Ascending aorta (tissue), 2 donors: ENCODE measurements around the gene HCST. TPM values are rescaled to one million over a fixed set of nuclear protein-coding genes. Genes with fewer than 3 reads are reported as not detected.

ENCODE experiments used
- DNase-seq, 2 donors: peaks; one replicate each; pipeline ENCODE4 v3.0.0-alpha.2; 2019; ENCODE audit warnings: low spot score in 2 of 2
- H3K27ac ChIP-seq, 2 donors: fragments of 200-600 bp; sonication (generic); one replicate each; pipeline ENCODE4 v1.5.1; 2016 to 2017; ENCODE audit warnings: mild to moderate bottlenecking in 1 of 2
- H3K27me3 ChIP-seq: fragments of 200-600 bp; sonication (generic); one replicate; pipeline ENCODE4 v1.5.1; 2017
- H3K36me3 ChIP-seq, 2 donors: fragments of 200-600 bp; sonication (generic); one replicate each; pipeline ENCODE4 v1.5.1; 2016
- H3K4me1 ChIP-seq, 2 donors: fragments of 200-600 bp; sonication (generic); one replicate each; pipeline ENCODE4 v1.5.1; 2016 to 2017; ENCODE audit warnings: mild to moderate bottlenecking in 1 of 2
- H3K4me3 ChIP-seq, 2 donors: fragments of 200-600 bp; sonication (generic); one replicate each; pipeline ENCODE4 v1.5.1; 2016 to 2017; ENCODE audit warnings: mild to moderate bottlenecking in 1 of 2
- H3K9me3 ChIP-seq, 2 donors: fragments of 200-600 bp; sonication (generic); one replicate each; pipeline ENCODE4 v1.5.1; 2016
- intact Hi-C: fragments of 100-400 bp; cut with DNase I; formaldehyde crosslinking; loops from one replicate; pipeline ENCODE4 v1.15.1; 2023
- total RNA-seq: library from RNA; depleted of rRNA; stranded (reverse); fragments of >200 nt; gene quantifications from one replicate; pipeline ENCODE4 v1.1.0, GENCODE V29; 2016
- TF ChIP-seq, protein P1 (sequence below), 3 experiments: fragments of 200-600 bp in 2 of 3; fragments of 450-650 bp in 1 of 3; sonication (generic) in 2 of 3; IDR thresholded peaks; one replicate each; pipeline ENCODE4 v1.5.1; 2016 to 2019; ENCODE audit warnings: antibody characterized with exemption in 3 of 3, mild to moderate bottlenecking in 1 of 3, moderate library complexity in 1 of 3

The HCST gene
- total RNA-seq, 1 donor from 2014 or later, result not detected

DNA sequence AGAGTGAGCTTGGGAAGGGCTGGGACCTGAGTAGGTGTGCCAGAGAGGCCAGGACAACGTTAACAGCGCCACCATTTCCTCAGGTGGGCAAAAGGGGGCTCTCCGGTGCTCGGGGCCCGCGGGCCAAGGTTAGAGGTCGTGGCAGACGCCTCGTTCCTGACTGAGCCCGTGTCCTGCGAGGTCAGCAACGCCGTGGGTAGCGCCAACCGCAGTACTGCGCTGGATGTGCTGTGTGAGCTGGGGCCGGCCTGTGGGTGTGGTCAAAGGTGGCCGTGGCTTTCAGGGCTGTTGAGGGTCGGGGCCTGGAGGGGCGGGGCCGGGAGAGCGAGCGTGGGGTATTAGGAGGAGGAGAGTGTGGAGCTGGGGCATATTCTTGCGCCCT is 41.9 kb upstream of the HCST start:
- Histone ChIP-seq H3K36me3 (no peaks in the 10 kb centered on the region), H3K4me3 (no peak overlapping the region), H3K27me3 (peaks cover 5% of the 10 kb centered on the region), H3K9me3 (no peaks in the 10 kb centered on the region), H3K27ac (no peak overlapping the region), H3K4me1 (peaks cover 0 to 5% of the 10 kb centered on the region in 2 donors)
- intact Hi-C loops, result no loop called here
- no peak for DNase-seq
- TF ChIP-seq, protein P1, sequence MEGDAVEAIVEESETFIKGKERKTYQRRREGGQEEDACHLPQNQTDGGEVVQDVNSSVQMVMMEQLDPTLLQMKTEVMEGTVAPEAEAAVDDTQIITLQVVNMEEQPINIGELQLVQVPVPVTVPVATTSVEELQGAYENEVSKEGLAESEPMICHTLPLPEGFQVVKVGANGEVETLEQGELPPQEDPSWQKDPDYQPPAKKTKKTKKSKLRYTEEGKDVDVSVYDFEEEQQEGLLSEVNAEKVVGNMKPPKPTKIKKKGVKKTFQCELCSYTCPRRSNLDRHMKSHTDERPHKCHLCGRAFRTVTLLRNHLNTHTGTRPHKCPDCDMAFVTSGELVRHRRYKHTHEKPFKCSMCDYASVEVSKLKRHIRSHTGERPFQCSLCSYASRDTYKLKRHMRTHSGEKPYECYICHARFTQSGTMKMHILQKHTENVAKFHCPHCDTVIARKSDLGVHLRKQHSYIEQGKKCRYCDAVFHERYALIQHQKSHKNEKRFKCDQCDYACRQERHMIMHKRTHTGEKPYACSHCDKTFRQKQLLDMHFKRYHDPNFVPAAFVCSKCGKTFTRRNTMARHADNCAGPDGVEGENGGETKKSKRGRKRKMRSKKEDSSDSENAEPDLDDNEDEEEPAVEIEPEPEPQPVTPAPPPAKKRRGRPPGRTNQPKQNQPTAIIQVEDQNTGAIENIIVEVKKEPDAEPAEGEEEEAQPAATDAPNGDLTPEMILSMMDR (IDR thresholded peaks at IDR 0.05), result no peak

DNA sequence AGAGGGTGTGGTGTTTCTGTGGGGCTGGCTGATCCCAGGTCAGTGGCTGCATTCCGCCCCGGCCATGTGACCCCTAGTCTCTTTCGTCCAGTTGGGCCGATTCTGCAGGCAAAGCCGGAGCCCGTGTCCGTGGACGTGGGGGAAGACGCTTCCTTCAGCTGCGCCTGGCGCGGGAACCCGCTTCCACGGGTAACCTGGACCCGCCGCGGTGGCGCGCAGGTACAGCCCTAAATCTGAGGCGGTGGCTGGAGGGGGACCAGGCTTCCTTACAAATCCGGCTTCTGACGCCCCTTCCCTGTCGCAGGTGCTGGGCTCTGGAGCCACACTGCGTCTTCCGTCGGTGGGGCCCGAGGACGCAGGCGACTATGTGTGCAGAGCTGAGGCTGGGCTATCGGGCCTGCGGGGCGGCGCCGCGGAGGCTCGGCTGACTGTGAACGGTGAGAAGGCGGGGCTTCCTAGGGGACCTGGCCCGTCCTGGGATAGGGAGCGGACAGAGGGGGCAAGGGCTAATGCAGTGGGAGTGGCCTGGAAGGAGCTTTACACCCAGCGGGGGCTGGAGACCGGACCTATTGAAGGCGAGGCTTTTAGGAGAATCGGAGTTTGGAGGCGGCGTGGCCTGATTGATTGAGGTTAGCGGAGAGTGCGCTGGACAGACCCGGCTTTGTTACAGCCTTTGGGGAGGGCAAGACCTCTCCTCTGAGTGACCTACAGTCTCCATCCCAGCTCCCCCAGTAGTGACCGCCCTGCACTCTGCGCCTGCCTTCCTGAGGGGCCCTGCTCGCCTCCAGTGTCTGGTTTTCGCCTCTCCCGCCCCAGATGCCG is 41.3 kb upstream of the HCST start:
- Histone ChIP-seq H3K27ac (no peak overlapping the region), H3K36me3 (no peaks in the 10 kb centered on the region), H3K9me3 (no peaks in the 10 kb centered on the region), H3K4me1 (peaks cover 0 to 5% of the 10 kb centered on the region in 2 donors), H3K4me3 (no peak overlapping the region), H3K27me3 (peaks cover 2% of the 10 kb centered on the region)
- no peak for DNase-seq
- intact Hi-C loops, result no loop called here
- TF ChIP-seq, protein P1 (IDR thresholded peaks at IDR 0.05), result no peak

DNA sequence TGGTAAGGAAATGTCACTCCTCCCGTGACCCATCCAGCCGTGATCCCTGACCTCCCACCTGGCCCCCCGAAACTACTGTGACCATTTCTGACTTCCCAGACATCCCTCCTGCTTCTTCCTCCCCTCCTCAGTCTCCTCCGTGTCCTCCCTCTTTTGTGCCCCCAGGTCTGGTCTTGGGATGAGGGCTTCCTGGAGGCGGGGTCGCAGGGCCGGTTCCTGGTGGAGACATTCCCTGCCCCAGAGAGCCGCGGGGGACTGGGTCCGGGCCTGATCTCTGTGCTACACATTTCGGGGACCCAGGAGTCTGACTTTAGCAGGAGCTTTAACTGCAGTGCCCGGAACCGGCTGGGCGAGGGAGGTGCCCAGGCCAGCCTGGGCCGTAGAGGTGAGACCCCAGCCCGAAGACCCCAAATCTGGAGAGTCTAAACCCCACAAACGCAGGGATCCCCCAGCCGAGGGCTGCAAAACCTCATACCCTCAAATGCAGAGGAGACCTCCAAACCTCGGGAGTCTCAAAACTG is 40.6 kb upstream of the HCST start:
- H3K27me3 ChIP-seq, result no peaks in the 10 kb centered on the region
- intact Hi-C loops, result no loop called here
- TF ChIP-seq, protein P1 (IDR thresholded peaks at IDR 0.05), result no peak

DNA sequence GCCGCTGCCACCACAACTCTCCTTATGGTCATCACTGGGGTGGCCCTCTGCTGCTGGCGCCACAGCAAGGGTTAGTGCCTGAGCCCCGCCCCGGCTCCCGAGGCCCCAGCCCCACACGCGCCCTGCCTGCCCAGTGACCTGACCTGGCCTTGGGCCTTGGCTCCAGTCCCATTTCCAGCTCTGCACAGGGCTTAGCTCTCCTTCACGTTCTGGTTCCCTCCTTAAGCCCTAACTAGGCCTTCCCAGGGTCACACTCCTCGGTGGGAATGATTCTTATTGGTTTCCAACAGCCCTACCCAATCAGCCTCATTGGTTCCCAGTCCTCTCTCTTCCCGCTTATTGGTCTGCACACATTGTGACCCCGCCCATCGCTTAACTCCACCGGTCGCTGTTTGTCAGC is 39.8 kb upstream of the HCST start:
- H3K36me3 ChIP-seq, result no peaks in the 10 kb centered on the region
- intact Hi-C loops, result no loop called here
- no peaks in the 10 kb centered on the region for H3K9me3 ChIP-seq
- H3K27me3 ChIP-seq, result no peaks in the 10 kb centered on the region
- no peak overlapping the region for H3K27ac ChIP-seq
- no peaks in the 10 kb centered on the region for H3K4me1 ChIP-seq
- DNase-seq, result no peak
- TF ChIP-seq, protein P1 (IDR thresholded peaks at IDR 0.05), result no peak
- H3K4me3 ChIP-seq, result no peak overlapping the region

More for the DNA sequence above, 40.6 kb upstream of the HCST start:
- no peak for DNase-seq
- Histone ChIP-seq H3K27ac (no peak overlapping the region), H3K4me3 (no peak overlapping the region), H3K4me1 (peaks cover 0 to under 1% of the 10 kb centered on the region in 2 donors), H3K36me3 (no peaks in the 10 kb centered on the region), H3K9me3 (no peaks in the 10 kb centered on the region)

DNA sequence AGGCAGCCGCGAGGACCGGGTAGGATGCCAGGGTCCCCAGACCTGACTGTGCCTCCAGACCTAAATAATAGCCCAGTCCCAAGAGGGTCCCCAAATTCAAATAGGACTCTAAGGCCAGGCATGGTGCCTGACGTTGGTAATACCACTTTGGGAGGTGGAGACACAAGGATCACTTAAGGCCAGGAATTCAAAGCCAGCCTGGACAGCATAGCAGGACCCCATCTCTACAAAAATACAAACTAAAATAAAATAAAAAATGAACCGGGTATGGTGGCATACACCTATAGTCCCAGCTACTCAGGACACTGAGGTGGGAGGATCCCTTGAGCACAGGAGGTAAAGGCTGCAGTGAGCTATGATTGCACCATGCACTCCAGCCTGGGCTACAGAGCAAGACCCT is 39.3 kb upstream of the HCST start:
- intact Hi-C loops, result no loop called here
- no peaks in the 10 kb centered on the region for H3K36me3 ChIP-seq
- no peaks in the 10 kb centered on the region for H3K27me3 ChIP-seq

More for the DNA sequence above, 39.3 kb upstream of the HCST start:
- Histone ChIP-seq H3K27ac (no peak overlapping the region), H3K9me3 (no peaks in the 10 kb centered on the region), H3K4me1 (peaks cover 0 to under 1% of the 10 kb centered on the region in 2 donors), H3K4me3 (no peak overlapping the region)
- TF ChIP-seq, protein P1 (IDR thresholded peaks at IDR 0.05), result no peak
- DNase-seq, result no peak
